Heart left ventricle (tissue), 16 donors: Measurements from ENCODE around the gene F12. TPM values are rescaled to one million over a fixed set of nuclear protein-coding genes. Genes with fewer than 3 reads are reported as not detected.

Experiments
- ATAC-seq, 4 donors: fragments of 200-7000 bp; cut with Tn5 transposase; one replicate each; pipeline ENCODE4 v1.9.1; 2020 to 2022; ENCODE audit warnings: moderate library complexity in 4 of 4, mild to moderate bottlenecking in 3 of 4, moderate number of reproducible peaks in 1 of 4
- DNase-seq, 5 donors: peaks; one replicate each; pipeline ENCODE4 v3.0.0-alpha.2; 2020
- H3K27ac ChIP-seq, 12 donors: fragments of 200-600 bp; sonication (generic) in 4 of 12; one replicate each; pipeline versions ENCODE4 v1.5.0 to v1.8.0; 2016 to 2022; ENCODE audit warnings: mild to moderate bottlenecking in 2 of 12
- H3K27me3 ChIP-seq, 9 donors: fragments of 200-600 bp; sonication (generic) in 2 of 9; one replicate each; pipeline versions ENCODE4 v1.5.1 to v1.8.0; 2016 to 2022; ENCODE audit warnings: mild to moderate bottlenecking in 3 of 9
- H3K36me3 ChIP-seq, 9 donors: fragments of 200-600 bp; sonication (generic) in 2 of 9; one replicate each; pipeline versions ENCODE4 v1.5.0 to v1.8.0; 2018 to 2022; ENCODE audit warnings: mild to moderate bottlenecking in 2 of 9
- H3K4me1 ChIP-seq, 12 donors: fragments of 200-600 bp; sonication (generic) in 4 of 12; one replicate each; pipeline versions ENCODE4 v1.5.0 to v1.8.0; 2016 to 2022; ENCODE audit warnings: mild to moderate bottlenecking in 3 of 12
- H3K4me3 ChIP-seq, 12 donors: fragments of 200-600 bp; sonication (generic) in 4 of 12; one replicate each; pipeline versions ENCODE4 v1.5.0 to v1.8.0; 2017 to 2022; ENCODE audit warnings: mild to moderate bottlenecking in 9 of 12, moderate library complexity in 4 of 12
- H3K9me3 ChIP-seq, 12 donors: fragments of 200-600 bp; sonication (generic) in 4 of 12; one replicate each; pipeline versions ENCODE4 v1.5.0 to v1.8.0; 2016 to 2022; ENCODE audit warnings: mild to moderate bottlenecking in 1 of 12
- CTCF ChIP-seq, 12 donors: fragments of 200-600 bp; sonication (generic) in 4 of 12; IDR thresholded peaks; one replicate each; pipeline versions ENCODE4 v1.5.0 to v1.8.0; 2018 to 2022; ENCODE audit warnings: antibody characterized with exemption in 12 of 12, mild to moderate bottlenecking in 5 of 12
- POLR2A ChIP-seq, 2 donors: fragments of 450-650 bp; IDR thresholded peaks; one replicate each; pipeline ENCODE4 v1.6.1; 2017; ENCODE audit warnings: antibody characterized with exemption in 2 of 2, mild to moderate bottlenecking in 2 of 2, moderate library complexity in 2 of 2
- WGBS, 4 donors: extraction: QIAGEN DNeasy Blood & Tissue Kit in 2 of 4; methylation state at CpG; one replicate each; pipeline versions ENCODE4 v1.1.5 to v1.1.7; 2013 to 2018; 5-methylcytosine and 5-hydroxymethylcytosine counted together
- intact Hi-C, 10 donors: fragments of 100-400 bp; cut with DNase I; formaldehyde crosslinking; loops; one replicate each; pipeline versions ENCODE4 v1.11.1 to v1.14.2; 2022
- polyA plus RNA-seq, 2 donors: library from polyadenylated mRNA; stranded (reverse); fragments of 200-250 nt; gene quantifications; one replicate each; pipeline ENCODE4 v1.2.3, GENCODE V29; 2013
- total RNA-seq, 9 donors: library from RNA; depleted of rRNA in 2 of 9; stranded (reverse); fragments of >200 nt in 2 of 9; fragmentation: NEBNext Ultra II Directional in 3 of 9; extraction: Animal tissue kit (Norgen Biotek cat#: 25700) in 3 of 9; gene quantifications; one replicate each; pipeline versions ENCODE4 v1.1.0 to v1.2.4, GENCODE V29; 2016 to 2023
- donor health status: ischemic (EF 13 %, LVEDD 7.1; RV severe dilation, severe dysfunction).
- donor health status: healthy with polysubstance abuse.
- donor health status: DM: no; HTN: yes; CAD: no.
- donor health status: DM: no; HTN: no; CAD: no.
- donor health status: ischemic (EF 25% LVEDD 6.9; RV normal size, moderate dysfunction).
- donor health status: ischemic (EF 25% LVEDD 5.7; RV mildly dilated, moderate dysfunction).
- donor health status: healthy.
- donor health status: DM: yes; HTN: yes; CAD: no.
- donor health status: ischemic (EF 35%, LVEDD 5.7; RV mildly dilated, moderate dysfunction).
- donor health status: nonischemic (EF 11% LVEDD 7.7; RV severe dilation, severe dysfunction).
- donor health status: DM: yes; HTN: yes; CAD: no.
- donor health status: PGD.
- donor health status: ischemic (EF 29% LVEDD 5.4; RV normal size, mild dysfunction).
- donor health status: nonischemic (EF 23%, LVEDD 6.1; RV moderate dilation, normal function).

F12 gene
- total and polyA plus RNA-seq, 11 donors: 0.29 to 0.56 TPM; not detected in 9

GRCh38 chr5:177369645-177370440, 39.5 kb downstream of the F12 start:
- Histone ChIP-seq H3K4me3 (no peak overlapping the region), H3K4me1 (peaks cover 0 to 63% (median 23%) of the 10 kb centered on the region in 12 donors), H3K9me3 (no peaks in the 10 kb centered on the region), H3K27ac (peak overlapping the region in 1 of 12 donors; percentile 17), H3K27me3 (no peaks in the 10 kb centered on the region), H3K36me3 (peaks cover 0 to 17% (median 0%) of the 10 kb centered on the region in 9 donors)
- WGBS, 4 donors: 67 to 72% (median 70%) methylated on average over 11 of the region's 11 CpGs
- TF ChIP-seq POLR2A (IDR thresholded peaks at IDR 0.05) (no peak), CTCF (IDR thresholded peaks at IDR 0.05) (no peak)
- DNase-seq (no peak), ATAC-seq (no peak)
- intact Hi-C loops: loop anchor here in 1 of 10 donors (10.0 kb wide), 1 partner anchor 55 kb away; the partner anchor contains the start of gene MXD3

- H3K4me1 ChIP-seq: peaks cover 0 to 69% (median 23%) of the 10 kb centered on the region in 12 donors
- H3K9me3 ChIP-seq: no peaks in the 10 kb centered on the region
- DNase-seq (no peak), ATAC-seq (no peak)
- WGBS, 4 donors: 75 to 78% (median 77%) methylated on average over 5 of the region's 5 CpGs
- no peak overlapping the region for H3K27ac ChIP-seq
- no peak overlapping the region for H3K4me3 ChIP-seq
- intact Hi-C loops: loop anchor here in 1 of 10 donors (10.0 kb wide), 1 partner anchor 54 kb away; the partner anchor contains the start of gene MXD3
- H3K27me3 ChIP-seq: no peaks in the 10 kb centered on the region
- TF ChIP-seq POLR2A (IDR thresholded peaks at IDR 0.05) (no peak), CTCF (IDR thresholded peaks at IDR 0.05) (peak; percentile 14 to 63 (median 50))
- peaks cover 0 to 17% (median 0%) of the 10 kb centered on the region in 9 donors for H3K36me3 ChIP-seq
Observed at GRCh38 chr5:177368869-177369644, 40.3 kb downstream of the F12 start.

- 77 to 82% (median 80%) methylated on average over 25 to 29 of the region's 29 CpGs for WGBS, 4 donors
- H3K9me3 ChIP-seq: no peaks in the 10 kb centered on the region
- intact Hi-C loops: loop anchor here in 1 of 10 donors (10.0 kb wide), 1 partner anchor 53 kb away; the partner anchor contains the start of gene MXD3
Observed at GRCh38 chr5:177367981-177368868, 41.1 kb downstream of the F12 start.

More at GRCh38 chr5:177367981-177368868, 41.1 kb downstream of the F12 start:
- Histone ChIP-seq H3K27ac (peak overlapping the region in 1 of 12 donors; percentile 90), H3K36me3 (peaks cover 0 to 17% (median 0%) of the 10 kb centered on the region in 9 donors), H3K27me3 (no peaks in the 10 kb centered on the region), H3K4me3 (peak overlapping the region in 5 of 12 donors; percentile 49 to 71 (median 64)), H3K4me1 (peaks cover 0 to 77% (median 30%) of the 10 kb centered on the region in 12 donors)
- DNase-seq (no peak), ATAC-seq (no peak)
- TF ChIP-seq CTCF (IDR thresholded peaks at IDR 0.05) (no peak), POLR2A (IDR thresholded peaks at IDR 0.05) (no peak)
